ENCODE results near the gene WNT7B. TPM values are rescaled to one million over a fixed set of nuclear protein-coding genes. Genes with fewer than 3 reads are reported as not detected.

Gene WNT7B
- total and polyA plus RNA-seq, 2 of the 8 experiments (the other 6 are each of a cell fraction or from before 2014, with no cell fraction given) = 0.14 to 0.24 TPM

GRCh38 chr22:45923212-45923611 lies 53.8 kb downstream of the WNT7B start (continued):
- TF ChIP-seq TAF7 (optimal IDR thresholded peaks at IDR 0.05; ENCODE audit: borderline replicate concordance, low read depth, low read length) = no peak
